OCI-LY1 (cell line): ENCODE data around the gene LGALS13.

Experiments
- EZH2 ChIP-seq: fragments of 200-600 bp; sonication (generic), shearing (Covaris generic); IDR thresholded peaks from 2 replicates; pipeline ENCODE4 v1.8.0; 2017; ENCODE audit warnings: borderline replicate concordance, mixed run types, mild to moderate bottlenecking, antibody characterized with exemption, low read length, moderate library complexity, mixed read lengths
- TF ChIP-seq, protein P1 (sequence below): fragments of 200-600 bp; sonication (generic), shearing (Covaris generic); IDR thresholded peaks from 2 replicates; pipeline ENCODE4 v1.5.1; 2017; ENCODE audit warnings: mild to moderate bottlenecking, antibody characterized with exemption, low read length, moderate library complexity, mixed read lengths

DNA sequence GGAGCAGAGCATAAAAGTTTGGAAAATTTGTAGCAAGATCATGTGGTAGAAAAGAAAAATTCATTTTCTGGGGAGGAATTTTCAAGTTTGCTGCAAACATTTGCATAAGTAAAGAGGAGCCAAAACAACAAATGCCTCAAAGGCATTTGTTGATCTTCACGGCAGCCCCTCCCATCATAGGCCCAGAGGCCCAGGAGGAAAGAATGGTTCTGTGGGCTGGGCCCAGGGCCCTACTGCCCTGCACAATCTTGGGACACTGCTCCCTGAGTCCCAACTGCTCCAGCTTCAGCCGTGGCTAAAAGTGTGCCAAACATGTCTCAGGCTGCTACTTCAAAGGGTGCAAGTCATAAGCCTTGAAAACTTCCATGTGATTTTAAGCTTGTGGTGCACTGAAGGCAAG lies 11.3 kb downstream of the LGALS13 start:
- TF ChIP-seq, protein P1, sequence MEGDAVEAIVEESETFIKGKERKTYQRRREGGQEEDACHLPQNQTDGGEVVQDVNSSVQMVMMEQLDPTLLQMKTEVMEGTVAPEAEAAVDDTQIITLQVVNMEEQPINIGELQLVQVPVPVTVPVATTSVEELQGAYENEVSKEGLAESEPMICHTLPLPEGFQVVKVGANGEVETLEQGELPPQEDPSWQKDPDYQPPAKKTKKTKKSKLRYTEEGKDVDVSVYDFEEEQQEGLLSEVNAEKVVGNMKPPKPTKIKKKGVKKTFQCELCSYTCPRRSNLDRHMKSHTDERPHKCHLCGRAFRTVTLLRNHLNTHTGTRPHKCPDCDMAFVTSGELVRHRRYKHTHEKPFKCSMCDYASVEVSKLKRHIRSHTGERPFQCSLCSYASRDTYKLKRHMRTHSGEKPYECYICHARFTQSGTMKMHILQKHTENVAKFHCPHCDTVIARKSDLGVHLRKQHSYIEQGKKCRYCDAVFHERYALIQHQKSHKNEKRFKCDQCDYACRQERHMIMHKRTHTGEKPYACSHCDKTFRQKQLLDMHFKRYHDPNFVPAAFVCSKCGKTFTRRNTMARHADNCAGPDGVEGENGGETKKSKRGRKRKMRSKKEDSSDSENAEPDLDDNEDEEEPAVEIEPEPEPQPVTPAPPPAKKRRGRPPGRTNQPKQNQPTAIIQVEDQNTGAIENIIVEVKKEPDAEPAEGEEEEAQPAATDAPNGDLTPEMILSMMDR = no peak
- TF ChIP-seq EZH2 = no peak
